DMS153 treated with DMSO at 0.1 percent for 48 hours (cell line): ENCODE data around the gene GPX4.
"Not testable (repeated sequence)": the region's sequence is repeated elsewhere in the genome, so short reads cannot be mapped to it uniquely, and the experiment has no call there.

Experiments used
- DNase-seq: peaks from one replicate; lab custom pipeline; 2025; ENCODE audit not compliant: unreplicated experiment; lab: John Stamatoyannopoulos, UW

Gene GPX4

GRCh38 chr19:1113986-1114483 is 10.2 kb downstream of the GPX4 start:
- no peak for DNase-seq

- not testable (repeated sequence) for DNase-seq
Observed at GRCh38 chr19:1114728-1115127, 10.9 kb downstream of the GPX4 start.

- no peak for DNase-seq
Observed at GRCh38 chr19:1115646-1116420, 12.0 kb downstream of the GPX4 start.

- no peak for DNase-seq
Observed at GRCh38 chr19:1116726-1117581, 13.2 kb downstream of the GPX4 start.

- no peak for DNase-seq
Observed at GRCh38 chr19:1117654-1118053, 13.9 kb downstream of the GPX4 start.

GRCh38 chr19:1118999-1119398 is 15.2 kb downstream of the GPX4 start:
- DNase-seq: no peak

- DNase-seq: no peak
Observed at GRCh38 chr19:1119475-1120217, 15.9 kb downstream of the GPX4 start.

- DNase-seq: no peak
Observed at GRCh38 chr19:1121395-1121794, 17.6 kb downstream of the GPX4 start.

- no peak for DNase-seq
Observed at GRCh38 chr19:1122021-1122971, 18.5 kb downstream of the GPX4 start.

- no peak for DNase-seq
Observed at GRCh38 chr19:1122972-1123363, 19.2 kb downstream of the GPX4 start.

GRCh38 chr19:1123381-1123780 is 19.6 kb downstream of the GPX4 start:
- DNase-seq: no peak

GRCh38 chr19:1123885-1124677 is 20.3 kb downstream of the GPX4 start:
- no peak for DNase-seq

GRCh38 chr19:1125601-1126467 is 22.0 kb downstream of the GPX4 start:
- DNase-seq: no peak

GRCh38 chr19:1126984-1127760 is 23.4 kb downstream of the GPX4 start:
- DNase-seq: no peak

GRCh38 chr19:1128106-1128505 is 24.3 kb downstream of the GPX4 start:
- DNase-seq: no peak

- not testable (repeated sequence) for DNase-seq
Observed at GRCh38 chr19:1129084-1129483, 25.3 kb downstream of the GPX4 start.

GRCh38 chr19:1129535-1129934 is 25.7 kb downstream of the GPX4 start:
- no peak for DNase-seq
